ENCODE measurements around the gene PTPRD. TPM values are rescaled to one million over a fixed set of nuclear protein-coding genes. Genes with fewer than 3 reads are reported as not detected.

Gene PTPRD
- total RNA-seq, 1 experiment from 2014 or later, result 0.02 TPM

GRCh38 chr9:8781458-8781857 is 1831.3 kb downstream of the PTPRD start:
- ChIA-PET CTCF (no interaction called here), RAD21 (ENCODE audit: low non-redundant PET in 1 of 2, low total read pairs in 2 of 2, uncharacterized antibody in 2 of 2, unreplicated experiment in 2 of 2) (no interaction called here), POLR2A (no interaction called here)
- Histone ChIP-seq H3K27ac (ENCODE audit: low read depth, low read length) (no peak overlapping the region), H3K4me3 (replicated peaks in 1 of 2; ENCODE audit: low read depth in 1 of 2, low read length in 2 of 2) (no peak overlapping the region), H3K9me2 (ENCODE audit: insufficient read depth) (no peaks in the 10 kb centered on the region), H2AFZ (ENCODE audit: low read depth, low read length, poor library complexity, severe bottlenecking) (no peak overlapping the region), H3K4me1 (ENCODE audit: control insufficient read depth in 1 of 2, insufficient read depth in 2 of 2, low read length in 2 of 2) (no peaks in the 10 kb centered on the region), H4K20me1 (ENCODE audit: insufficient read depth) (no peaks in the 10 kb centered on the region), H3K9ac (ENCODE audit: low read length) (no peak overlapping the region), H3K79me2 (ENCODE audit: insufficient read depth, low read length) (no peaks in the 10 kb centered on the region), H3K4me2 (ENCODE audit: low read length) (no peak overlapping the region), H3K36me3 (ENCODE audit: control insufficient read depth in 1 of 2, insufficient read depth in 2 of 2, low read length in 2 of 2) (no peaks in the 10 kb centered on the region), H3K27me3 (ENCODE audit: insufficient read depth, low read length) (no peaks in the 10 kb centered on the region), H3K9me3 (ENCODE audit: control insufficient read depth in 1 of 2, insufficient read depth in 1 of 2, low read depth in 1 of 2, low read length in 2 of 2) (peaks cover 3 to 45% of the 10 kb centered on the region in 2 experiments; a peak in 2 of 4 replicates)
- no TSS peak for BruUV-seq (replicated peaks)
- ATAC-seq, result no peak
- no peak for DNase-seq (ENCODE audit: low read depth, low spot score)
- intact Hi-C loops (cut with micrococcal nuclease), result no loop called here
- TF ChIP-seq RAD21 (IDR thresholded peaks at IDR 0.05; ENCODE audit: low read depth) (no peak), YY1 (IDR thresholded peaks at IDR 0.05; ENCODE audit: extremely low read depth, insufficient replicate concordance, low read depth, low read length) (no peak), ZNF274 (IDR thresholded peaks at IDR 0.05; ENCODE audit: low read depth, low read length) (no peak), EGR1 (IDR thresholded peaks at IDR 0.05; ENCODE audit: low read depth) (no peak), EZH2phosphoT487 (IDR thresholded peaks at IDR 0.05; ENCODE audit: borderline replicate concordance) (no peak), SIN3A (IDR thresholded peaks at IDR 0.05; ENCODE audit: low read depth) (no peak), POLR2A (IDR thresholded peaks at IDR 0.05; ENCODE audit: borderline replicate concordance, extremely low read depth, insufficient read depth, insufficient read length) (no peak)
- TF ChIP-seq, protein P1, sequence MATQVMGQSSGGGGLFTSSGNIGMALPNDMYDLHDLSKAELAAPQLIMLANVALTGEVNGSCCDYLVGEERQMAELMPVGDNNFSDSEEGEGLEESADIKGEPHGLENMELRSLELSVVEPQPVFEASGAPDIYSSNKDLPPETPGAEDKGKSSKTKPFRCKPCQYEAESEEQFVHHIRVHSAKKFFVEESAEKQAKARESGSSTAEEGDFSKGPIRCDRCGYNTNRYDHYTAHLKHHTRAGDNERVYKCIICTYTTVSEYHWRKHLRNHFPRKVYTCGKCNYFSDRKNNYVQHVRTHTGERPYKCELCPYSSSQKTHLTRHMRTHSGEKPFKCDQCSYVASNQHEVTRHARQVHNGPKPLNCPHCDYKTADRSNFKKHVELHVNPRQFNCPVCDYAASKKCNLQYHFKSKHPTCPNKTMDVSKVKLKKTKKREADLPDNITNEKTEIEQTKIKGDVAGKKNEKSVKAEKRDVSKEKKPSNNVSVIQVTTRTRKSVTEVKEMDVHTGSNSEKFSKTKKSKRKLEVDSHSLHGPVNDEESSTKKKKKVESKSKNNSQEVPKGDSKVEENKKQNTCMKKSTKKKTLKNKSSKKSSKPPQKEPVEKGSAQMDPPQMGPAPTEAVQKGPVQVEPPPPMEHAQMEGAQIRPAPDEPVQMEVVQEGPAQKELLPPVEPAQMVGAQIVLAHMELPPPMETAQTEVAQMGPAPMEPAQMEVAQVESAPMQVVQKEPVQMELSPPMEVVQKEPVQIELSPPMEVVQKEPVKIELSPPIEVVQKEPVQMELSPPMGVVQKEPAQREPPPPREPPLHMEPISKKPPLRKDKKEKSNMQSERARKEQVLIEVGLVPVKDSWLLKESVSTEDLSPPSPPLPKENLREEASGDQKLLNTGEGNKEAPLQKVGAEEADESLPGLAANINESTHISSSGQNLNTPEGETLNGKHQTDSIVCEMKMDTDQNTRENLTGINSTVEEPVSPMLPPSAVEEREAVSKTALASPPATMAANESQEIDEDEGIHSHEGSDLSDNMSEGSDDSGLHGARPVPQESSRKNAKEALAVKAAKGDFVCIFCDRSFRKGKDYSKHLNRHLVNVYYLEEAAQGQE (IDR thresholded peaks at IDR 0.05; ENCODE audit: low read depth), result no peak
- TF ChIP-seq, protein P2, sequence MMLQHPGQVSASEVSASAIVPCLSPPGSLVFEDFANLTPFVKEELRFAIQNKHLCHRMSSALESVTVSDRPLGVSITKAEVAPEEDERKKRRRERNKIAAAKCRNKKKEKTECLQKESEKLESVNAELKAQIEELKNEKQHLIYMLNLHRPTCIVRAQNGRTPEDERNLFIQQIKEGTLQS (IDR thresholded peaks at IDR 0.05), result no peak
